Endothelial cell of umbilical vein (primary cell): ENCODE results near the gene CCNY.
"Not testable (repeated sequence)": the region's sequence is repeated elsewhere in the genome, so short reads cannot be mapped to it uniquely, and the experiment has no call there.

Experiments used
- EZH2 ChIP-seq: IDR thresholded peaks from 2 replicates; pipeline ENCODE4 v1.6.1; 2012; ENCODE audit warnings: borderline replicate concordance, low read depth, mild to moderate bottlenecking, moderate library complexity, low read length, inconsistent platforms; ENCODE audit not compliant: severe bottlenecking
- POLR2AphosphoS5 ChIP-seq: IDR thresholded peaks from 2 replicates; pipeline ENCODE4 v1.6.1; 2012; ENCODE audit warnings: low read depth, mild to moderate bottlenecking, control low read depth, low read length, moderate library complexity; ENCODE audit not compliant: insufficient read depth
- TF ChIP-seq, protein P1 (sequence below), 2 donors: IDR thresholded peaks; 1 replicate in 1 of 2; 2 replicates in 1 of 2; pipeline ENCODE4 v1.5.1; 2011; ENCODE audit warnings: low read length in 2 of 2, mild to moderate bottlenecking in 2 of 2, moderate library complexity in 2 of 2, control low read depth in 1 of 2, inconsistent platforms in 1 of 2, low read depth in 1 of 2; ENCODE audit not compliant: insufficient read depth in 1 of 2; ENCODE audit errors: extremely low read depth in 1 of 2

GRCh38 chr10:35315235-35315634, 21.1 kb upstream of the CCNY start:
- TF ChIP-seq, protein P1, sequence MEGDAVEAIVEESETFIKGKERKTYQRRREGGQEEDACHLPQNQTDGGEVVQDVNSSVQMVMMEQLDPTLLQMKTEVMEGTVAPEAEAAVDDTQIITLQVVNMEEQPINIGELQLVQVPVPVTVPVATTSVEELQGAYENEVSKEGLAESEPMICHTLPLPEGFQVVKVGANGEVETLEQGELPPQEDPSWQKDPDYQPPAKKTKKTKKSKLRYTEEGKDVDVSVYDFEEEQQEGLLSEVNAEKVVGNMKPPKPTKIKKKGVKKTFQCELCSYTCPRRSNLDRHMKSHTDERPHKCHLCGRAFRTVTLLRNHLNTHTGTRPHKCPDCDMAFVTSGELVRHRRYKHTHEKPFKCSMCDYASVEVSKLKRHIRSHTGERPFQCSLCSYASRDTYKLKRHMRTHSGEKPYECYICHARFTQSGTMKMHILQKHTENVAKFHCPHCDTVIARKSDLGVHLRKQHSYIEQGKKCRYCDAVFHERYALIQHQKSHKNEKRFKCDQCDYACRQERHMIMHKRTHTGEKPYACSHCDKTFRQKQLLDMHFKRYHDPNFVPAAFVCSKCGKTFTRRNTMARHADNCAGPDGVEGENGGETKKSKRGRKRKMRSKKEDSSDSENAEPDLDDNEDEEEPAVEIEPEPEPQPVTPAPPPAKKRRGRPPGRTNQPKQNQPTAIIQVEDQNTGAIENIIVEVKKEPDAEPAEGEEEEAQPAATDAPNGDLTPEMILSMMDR (IDR thresholded peaks at IDR 0.05; ENCODE audit: extremely low read depth in 1 of 2, insufficient read depth in 1 of 2, low read depth in 1 of 2, low read length in 2 of 2): not testable (repeated sequence)
- not testable (repeated sequence) for TF ChIP-seq POLR2AphosphoS5, EZH2
